ENCODE measurements around the gene DOCK2.

Gene DOCK2

DNA sequence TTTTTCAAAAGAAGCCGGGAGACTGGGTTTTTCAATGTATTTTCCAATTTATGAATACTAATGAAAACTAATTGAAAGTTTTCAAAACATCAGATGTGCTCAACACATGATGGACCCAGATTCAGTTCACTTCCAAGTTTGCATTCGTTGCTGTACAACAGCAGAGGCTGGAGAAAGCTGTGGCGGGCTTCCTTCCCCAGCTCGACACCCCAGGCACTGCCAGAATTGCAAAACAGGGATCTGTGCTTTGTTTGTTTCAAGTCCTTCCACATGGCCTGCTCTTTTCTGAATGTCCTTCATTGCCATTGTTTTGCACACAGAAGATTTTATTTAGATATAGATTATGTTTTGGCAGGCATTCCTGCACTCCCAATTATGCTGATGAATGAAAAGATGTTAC lies 373.5 kb downstream of the DOCK2 start:
- TF ChIP-seq CTCF (IDR thresholded peaks at IDR 0.05; ENCODE audit: extremely low read depth, missing control alignments): no peak
- DNase-seq (ENCODE audit: low spot score): no peak

DNA sequence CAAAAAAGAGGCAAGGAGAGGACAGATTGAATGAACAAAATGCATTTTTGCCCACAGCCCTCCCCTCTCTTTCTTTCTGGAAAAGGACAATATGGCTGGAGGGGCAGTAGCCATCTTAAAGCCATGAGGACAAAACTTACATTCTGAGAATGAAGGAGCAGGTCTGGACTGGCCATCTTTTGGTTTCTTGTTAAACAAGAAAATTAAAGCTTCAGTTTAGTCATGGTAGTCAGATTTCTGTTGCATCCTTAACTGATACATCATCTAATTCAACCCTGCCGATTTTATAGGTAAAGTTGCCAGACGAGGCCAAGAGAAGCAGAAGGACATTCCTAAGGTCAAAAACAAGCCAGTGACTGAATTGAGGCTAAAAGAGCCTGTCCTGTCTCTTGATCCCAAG lies 374.7 kb downstream of the DOCK2 start:
- TF ChIP-seq CTCF (IDR thresholded peaks at IDR 0.05; ENCODE audit: extremely low read depth, missing control alignments): no peak

DNA sequence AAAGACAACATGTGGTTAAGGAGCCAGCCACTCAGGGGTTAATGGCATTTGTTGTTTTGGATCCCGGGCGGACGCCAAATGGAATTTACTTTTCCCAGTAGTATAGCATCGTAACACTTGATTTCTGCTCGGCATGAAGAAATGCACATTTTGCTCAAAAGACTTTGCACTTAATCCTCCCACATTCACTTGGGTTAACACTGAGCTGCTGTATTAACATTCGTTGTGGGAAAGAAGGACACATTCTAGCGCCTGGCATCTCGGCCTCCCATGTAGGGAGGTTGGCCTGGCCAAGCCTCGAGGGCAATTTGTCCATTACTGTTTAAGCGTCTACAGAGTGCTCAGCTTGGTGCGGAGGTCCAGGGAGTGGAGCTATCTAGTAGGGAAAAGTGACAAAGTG lies 375.5 kb downstream of the DOCK2 start:
- DNase-seq (ENCODE audit: low spot score): no peak
- TF ChIP-seq CTCF (IDR thresholded peaks at IDR 0.05; ENCODE audit: extremely low read depth, missing control alignments): no peak

More for the DNA sequence above, 374.7 kb downstream of the DOCK2 start:
- DNase-seq (ENCODE audit: low spot score): no peak

DNA sequence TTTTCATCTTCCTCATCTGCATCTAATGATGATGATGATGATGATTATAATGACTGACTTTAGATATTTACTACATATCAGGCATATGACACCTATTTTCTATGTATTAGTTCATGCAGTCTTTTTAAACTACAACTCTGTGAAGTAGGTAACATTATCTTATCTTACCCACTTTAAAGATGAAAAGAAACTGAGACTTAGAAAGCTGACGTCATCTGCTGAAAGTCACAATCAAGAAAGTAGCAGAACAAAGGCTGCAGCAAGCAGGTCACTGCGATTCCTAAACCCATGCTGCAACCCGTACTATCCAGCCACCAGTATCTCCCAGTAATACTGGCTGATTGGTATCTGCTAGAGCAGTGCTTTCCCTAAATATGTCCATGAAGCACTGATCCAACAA lies 383.3 kb downstream of the DOCK2 start:
- no peak for TF ChIP-seq CTCF (IDR thresholded peaks at IDR 0.05; ENCODE audit: extremely low read depth, missing control alignments)

DNA sequence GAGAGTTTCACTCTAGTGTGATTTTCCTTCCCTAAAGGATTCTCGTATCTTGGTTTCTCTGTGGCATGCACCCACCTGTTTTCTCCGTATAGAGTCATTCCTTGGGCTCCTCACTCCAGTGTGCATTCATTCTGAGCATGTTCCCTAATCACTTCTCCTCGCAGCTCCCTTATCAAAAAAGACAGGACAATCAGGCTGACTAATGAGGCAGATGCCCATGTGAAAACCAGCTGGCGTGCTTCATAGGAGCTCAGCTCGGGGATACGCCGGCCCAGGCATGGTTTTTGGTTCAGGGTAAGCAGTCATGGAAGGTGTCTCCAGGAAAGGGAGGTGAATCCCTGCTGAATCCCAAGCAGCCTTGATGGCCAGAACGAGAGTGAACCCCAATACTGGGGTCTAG lies 384.4 kb downstream of the DOCK2 start:
- TF ChIP-seq CTCF (IDR thresholded peaks at IDR 0.05; ENCODE audit: extremely low read depth, missing control alignments): no peak
- no peak for DNase-seq (ENCODE audit: low spot score)

More for the DNA sequence above, 383.3 kb downstream of the DOCK2 start:
- DNase-seq (ENCODE audit: low spot score): no peak

DNA sequence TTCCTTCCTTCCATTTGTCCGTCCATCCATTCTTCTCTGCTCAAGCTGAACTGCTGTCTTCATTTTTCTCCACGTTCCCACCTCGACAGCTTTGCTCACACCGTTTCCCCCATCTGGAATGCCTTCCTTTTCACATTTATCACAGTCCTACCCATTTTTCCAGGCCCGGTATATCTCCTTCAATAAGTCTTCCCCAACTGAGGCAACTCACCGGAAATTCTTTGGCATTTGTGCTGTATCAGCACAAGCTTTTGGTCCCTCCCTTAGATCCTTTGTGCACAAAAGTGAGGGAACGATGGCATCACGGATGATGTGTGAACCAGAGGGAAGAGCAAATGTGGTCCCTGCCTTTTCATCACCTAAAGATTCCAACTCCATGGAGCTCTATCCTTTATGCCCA lies 388.8 kb downstream of the DOCK2 start:
- no peak for DNase-seq (ENCODE audit: low spot score)
- no peak for TF ChIP-seq CTCF (IDR thresholded peaks at IDR 0.05; ENCODE audit: extremely low read depth, missing control alignments)

DNA sequence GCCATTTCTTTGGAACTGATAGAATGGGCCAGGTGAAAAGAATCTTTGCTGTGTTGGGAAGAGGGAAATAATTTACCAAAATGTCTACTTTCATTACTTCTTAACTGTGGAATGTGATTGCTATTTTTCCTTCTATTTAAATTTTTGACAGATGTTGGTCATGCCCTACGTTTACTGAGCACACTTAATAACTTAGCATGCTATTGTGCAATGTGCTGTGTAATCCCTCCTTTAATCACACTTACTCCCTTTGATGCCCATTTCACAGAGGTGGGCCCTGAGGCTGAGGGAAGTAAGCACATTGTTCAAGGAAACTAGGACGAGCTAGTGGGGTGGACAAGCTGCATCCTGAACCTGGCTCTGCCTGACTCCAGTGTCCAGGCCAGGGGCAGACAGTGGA lies 391.0 kb downstream of the DOCK2 start:
- no peak for TF ChIP-seq CTCF (IDR thresholded peaks at IDR 0.05; ENCODE audit: extremely low read depth, missing control alignments)
- no peak for DNase-seq (ENCODE audit: low spot score)
